GM12891 (cell line): ENCODE data around the gene MORC4.

Source experiments
- DNase-seq: peaks from one replicate; pipeline ENCODE4 v3.0.0; 2011; ENCODE audit warnings: low spot score; ENCODE audit not compliant: insufficient read length
- FAIRE-seq: peaks from 2 replicates; lab custom pipeline; 2011; peaks lifted over from hg19 to GRCh38; lab: Jason Lieb, UNC
- PAX5 ChIP-seq: IDR thresholded peaks from 2 replicates; pipeline ENCODE4 v1.6.1; 2011; ENCODE audit warnings: low read length, moderate library complexity, mild to moderate bottlenecking; ENCODE audit not compliant: insufficient read depth, severe bottlenecking
- POLR2A ChIP-seq: IDR thresholded peaks from 2 replicates; pipeline ENCODE4 v1.6.1; 2011; ENCODE audit warnings: low read depth, low read length, control low read depth
- POLR2AphosphoS5 ChIP-seq: IDR thresholded peaks from 2 replicates; pipeline ENCODE4 v1.6.1; 2011; ENCODE audit warnings: low read depth, low read length, control low read depth
- POU2F2 ChIP-seq: IDR thresholded peaks from 2 replicates; pipeline ENCODE4 v1.6.1; 2011; ENCODE audit warnings: low read depth, mild to moderate bottlenecking, control low read depth, low read length, moderate library complexity
- SPI1 ChIP-seq: IDR thresholded peaks from 2 replicates; pipeline ENCODE4 v1.6.1; 2011; ENCODE audit warnings: low read depth, low read length, control low read depth
- TAF1 ChIP-seq: IDR thresholded peaks from 2 replicates; pipeline ENCODE4 v1.6.1; 2011; ENCODE audit warnings: low read depth, low read length, control low read depth

MORC4 gene

DNA sequence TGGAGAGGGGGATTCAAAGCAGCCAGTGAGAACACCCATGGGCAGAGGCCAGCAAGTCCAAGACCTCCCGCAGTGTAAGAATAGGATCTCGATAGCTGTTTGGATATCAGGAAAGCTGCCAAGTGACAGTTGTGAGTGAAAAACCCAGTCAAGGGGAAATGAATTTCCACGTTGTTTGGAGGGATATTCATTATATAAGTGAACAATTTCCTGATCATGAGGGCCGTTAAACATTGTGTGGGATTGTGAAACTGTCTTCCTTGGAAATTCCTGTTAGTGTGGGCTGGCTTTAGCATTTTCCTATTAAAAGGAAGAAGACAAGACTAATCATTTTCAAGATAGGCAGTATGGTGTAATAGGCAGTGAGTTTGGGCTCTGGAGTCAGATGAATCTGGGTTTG lies 64.8 kb downstream of the MORC4 start:
- DNase-seq (no peak), FAIRE-seq (no peak)
- TF ChIP-seq POLR2A (no peak), POU2F2 (no peak), POLR2AphosphoS5 (no peak), TAF1 (no peak), SPI1 (no peak), PAX5 (no peak)

DNA sequence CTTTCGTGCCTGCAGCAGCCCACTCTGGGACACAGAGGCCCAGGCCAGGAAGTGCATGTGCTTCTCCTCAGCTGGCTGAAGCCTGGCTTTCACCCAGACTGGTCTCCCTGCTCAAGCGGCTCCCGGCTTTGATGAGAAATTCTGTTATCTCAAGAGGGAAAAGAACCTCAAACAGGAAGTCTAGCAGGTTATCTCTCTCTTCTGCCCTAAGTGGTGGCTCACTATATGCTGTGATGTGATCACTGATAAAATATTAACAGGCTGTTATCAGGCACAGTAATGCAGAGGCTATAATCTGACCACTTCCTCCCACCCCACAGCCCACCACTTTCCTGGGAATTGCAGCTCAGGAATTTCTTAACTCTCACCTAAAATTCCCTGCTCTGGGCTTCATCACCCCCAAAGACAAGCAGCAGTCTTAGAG lies 66.5 kb downstream of the MORC4 start:
- no peak for TF ChIP-seq POLR2AphosphoS5
- no peak for TF ChIP-seq TAF1
- TF ChIP-seq PAX5 = no peak
- no peak for TF ChIP-seq POLR2A
- TF ChIP-seq SPI1 = no peak
- no peak for TF ChIP-seq POU2F2
- FAIRE-seq = no peak
- DNase-seq = no peak

DNA sequence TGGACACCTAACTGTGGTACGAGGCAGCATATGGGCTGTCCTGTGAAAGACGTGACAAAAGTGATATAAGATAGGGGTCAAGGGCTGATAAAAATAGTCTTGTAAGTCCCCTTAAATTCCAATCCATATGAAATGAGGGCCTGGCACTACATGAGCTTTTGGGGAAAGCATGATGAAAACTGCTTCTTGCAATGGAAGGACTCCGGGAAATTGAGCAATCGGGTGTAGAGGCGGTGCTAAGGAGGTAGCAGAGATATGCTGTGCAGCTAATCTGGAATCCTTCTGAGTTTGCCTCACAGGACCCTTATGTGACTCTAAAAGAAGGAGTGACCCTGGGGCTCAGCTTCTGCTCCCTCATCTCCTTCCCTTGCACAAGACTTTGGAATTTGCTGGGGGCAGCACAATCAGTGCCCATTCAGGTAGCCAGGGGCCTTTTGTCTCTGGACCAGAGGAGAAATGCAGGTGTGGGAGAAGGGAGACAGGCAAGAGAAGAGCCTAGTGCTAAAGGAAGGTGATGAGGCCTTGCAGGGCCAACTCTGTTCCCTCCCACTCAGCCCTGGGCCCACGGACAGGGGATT lies 67.0 kb downstream of the MORC4 start:
- FAIRE-seq (no peak), DNase-seq (no peak)
- TF ChIP-seq TAF1 (no peak), POLR2AphosphoS5 (no peak), POLR2A (no peak), PAX5 (no peak), SPI1 (no peak)

- FAIRE-seq = no peak
- no peak for DNase-seq
- TF ChIP-seq POLR2AphosphoS5 (no peak), SPI1 (no peak), POLR2A (no peak)
Measured at GRCh38 chrX:106932492-106932923, 67.5 kb downstream of the MORC4 start.

DNA sequence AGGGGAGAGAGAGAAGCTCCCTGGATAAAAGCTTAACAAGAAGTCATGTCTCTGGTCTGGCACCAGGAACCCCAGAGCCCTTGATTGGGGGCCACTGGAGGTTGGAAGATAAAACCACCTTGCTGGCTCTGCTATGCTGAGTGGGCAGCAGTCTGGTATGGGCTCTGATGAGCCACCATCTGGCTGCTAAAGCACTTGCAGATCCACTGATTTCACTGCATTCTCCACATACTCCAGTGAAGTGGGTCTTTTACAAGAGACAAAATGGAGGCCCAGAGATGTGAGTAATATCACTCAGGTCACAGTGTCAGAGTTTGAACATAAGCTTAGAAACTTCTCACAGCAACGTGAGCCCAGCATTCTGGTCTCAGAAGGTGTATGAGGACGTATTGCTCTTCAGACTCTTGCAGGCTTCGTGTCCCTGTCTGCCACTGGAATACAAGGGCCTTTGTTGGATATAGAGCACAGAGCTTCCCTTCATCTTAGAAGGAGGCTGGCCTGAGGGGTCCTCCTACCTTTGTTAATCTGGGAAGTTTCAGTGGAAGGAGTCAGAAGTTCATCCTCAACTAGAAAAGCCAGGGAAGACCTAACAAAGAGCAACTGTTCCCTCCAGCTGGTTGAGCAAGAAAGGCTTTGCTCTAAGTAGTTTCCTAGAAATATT lies 68.1 kb downstream of the MORC4 start:
- no peak for FAIRE-seq
- no peak for DNase-seq
- TF ChIP-seq POLR2AphosphoS5 = no peak
- TF ChIP-seq TAF1 = no peak
- no peak for TF ChIP-seq PAX5
- TF ChIP-seq POU2F2 = no peak
- no peak for TF ChIP-seq POLR2A
- TF ChIP-seq SPI1 = no peak

DNA sequence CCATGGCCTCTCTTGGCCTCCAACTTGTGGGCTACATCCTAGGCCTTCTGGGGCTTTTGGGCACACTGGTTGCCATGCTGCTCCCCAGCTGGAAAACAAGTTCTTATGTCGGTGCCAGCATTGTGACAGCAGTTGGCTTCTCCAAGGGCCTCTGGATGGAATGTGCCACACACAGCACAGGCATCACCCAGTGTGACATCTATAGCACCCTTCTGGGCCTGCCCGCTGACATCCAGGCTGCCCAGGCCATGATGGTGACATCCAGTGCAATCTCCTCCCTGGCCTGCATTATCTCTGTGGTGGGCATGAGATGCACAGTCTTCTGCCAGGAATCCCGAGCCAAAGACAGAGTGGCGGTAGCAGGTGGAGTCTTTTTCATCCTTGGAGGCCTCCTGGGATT lies 71.8 kb downstream of the MORC4 start:
- FAIRE-seq (no peak), DNase-seq (no peak)
- TF ChIP-seq POLR2AphosphoS5 = no peak
- TF ChIP-seq PAX5 = no peak
- TF ChIP-seq SPI1 = no peak
- TF ChIP-seq POU2F2 = no peak
- TF ChIP-seq TAF1 = no peak
- no peak for TF ChIP-seq POLR2A

- TF ChIP-seq SPI1 = no peak
- TF ChIP-seq PAX5 = no peak
- TF ChIP-seq POLR2AphosphoS5 = no peak
- TF ChIP-seq POU2F2 = no peak
- no peak for TF ChIP-seq POLR2A
- TF ChIP-seq TAF1 = no peak
- DNase-seq = no peak
- FAIRE-seq = no peak
Measured at GRCh38 chrX:106927700-106928099, 72.3 kb downstream of the MORC4 start.

GRCh38 chrX:106927023-106927422 lies 73.0 kb downstream of the MORC4 start:
- TF ChIP-seq TAF1 (no peak), POU2F2 (no peak), POLR2AphosphoS5 (no peak)
- FAIRE-seq = no peak
- DNase-seq = no peak

DNA sequence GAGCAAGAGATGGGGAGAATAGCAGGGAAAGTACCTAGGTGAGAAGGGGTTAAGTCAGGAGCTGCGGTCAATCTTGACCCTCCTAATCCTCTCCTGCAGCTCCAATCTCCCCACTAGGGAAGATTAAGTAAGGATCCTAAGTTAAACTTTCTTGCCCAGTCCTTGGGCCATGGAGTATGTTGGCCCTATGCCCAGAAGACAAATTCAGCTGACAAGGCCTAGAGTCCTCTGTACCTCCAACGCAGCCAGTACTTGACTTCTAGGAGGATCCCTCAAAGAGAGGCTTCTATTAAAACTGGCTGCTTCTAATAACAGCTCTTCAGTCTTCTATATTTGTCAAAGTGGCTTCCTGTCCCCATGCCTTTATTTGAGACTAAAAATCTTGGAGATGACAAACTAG lies 78.4 kb downstream of the MORC4 start:
- no peak for TF ChIP-seq TAF1
- no peak for TF ChIP-seq POLR2AphosphoS5
- TF ChIP-seq SPI1 = no peak
- no peak for TF ChIP-seq POLR2A
- TF ChIP-seq PAX5 = no peak
- TF ChIP-seq POU2F2 = no peak
- FAIRE-seq = no peak
- no peak for DNase-seq

GRCh38 chrX:106919932-106920452 lies 80.0 kb downstream of the MORC4 start, which contains the start of gene CLDN2:
Gene CLDN2 (plus strand): TSS chrX:106920402. CDS start chrX:106928229, 7,827 bp downstream.
- FAIRE-seq (no peak), DNase-seq (no peak)
- TF ChIP-seq PAX5 (no peak), POLR2A (no peak), POU2F2 (no peak), TAF1 (no peak), SPI1 (no peak), POLR2AphosphoS5 (no peak)
